CD4-positive, alpha-beta T cell (primary cell): ENCODE results near the gene ELF2. TPM values are rescaled to one million over a fixed set of nuclear protein-coding genes. Genes with fewer than 3 reads are reported as not detected.
A peak's percentile ranks its signal among the peaks of the same experiment; 100 is the strongest.

Source experiments
- ATAC-seq: fragments of 200-7000 bp; cut with Tn5 transposase; one replicate; pipeline ENCODE4 v1.10.0; 2022; ENCODE audit warnings: mild to moderate bottlenecking; ENCODE audit not compliant: poor library complexity
- CTCF ChIA-PET: fragments of 350-600 bp; sonication (Branson Sonifier 250); formaldehyde crosslinking; loops from one replicate; lab custom pipeline; 2021; ENCODE audit warnings: antibody characterized with exemption, inconsistent platforms; lab: Charles Lee
- POLR2A ChIA-PET: fragments of 350-600 bp; sonication (Branson Sonifier 250); formaldehyde crosslinking; loops from one replicate; lab custom pipeline; 2021; ENCODE audit warnings: antibody characterized with exemption, inconsistent platforms; lab: Charles Lee
- DNase-seq, 14 experiments: peaks; one replicate each; pipeline ENCODE4 v3.0.0-alpha.2; 2013 to 2020; ENCODE audit warnings: mixed read lengths in 2 of 14
- H3K27ac ChIP-seq, 2 donors: one replicate each; pipeline versions ENCODE4 v1.5.1 to v1.7.0; 2013; ENCODE audit warnings: low read length in 2 of 2, low read depth in 1 of 2, mild to moderate bottlenecking in 1 of 2
- H3K27me3 ChIP-seq, 2 experiments: 1 replicate in 1 of 2; 2 replicates in 1 of 2; pipeline versions ENCODE4 v1.6.1 to v1.7.0; 2013; ENCODE audit warnings: low read length in 2 of 2, control low read depth in 1 of 2, mild to moderate bottlenecking in 1 of 2, moderate library complexity in 1 of 2; ENCODE audit not compliant: insufficient read depth in 2 of 2, control insufficient read depth in 1 of 2
- H3K36me3 ChIP-seq: one replicate; pipeline ENCODE4 v1.6.1; 2013; ENCODE audit warnings: low read length, control low read depth; ENCODE audit not compliant: insufficient read depth
- H3K4me1 ChIP-seq: one replicate; pipeline ENCODE4 v1.6.1; 2013; ENCODE audit warnings: low read length, control low read depth; ENCODE audit not compliant: insufficient read depth
- H3K4me3 ChIP-seq: one replicate; pipeline ENCODE4 v1.5.1; 2013; ENCODE audit warnings: mild to moderate bottlenecking, low read length, moderate library complexity
- H3K9me3 ChIP-seq, 2 experiments: 1 replicate in 1 of 2; 2 replicates in 1 of 2; pipeline versions ENCODE4 v1.6.1 to v1.7.0; 2013; ENCODE audit warnings: low read length in 2 of 2, mild to moderate bottlenecking in 2 of 2, control low read depth in 1 of 2, moderate library complexity in 1 of 2; ENCODE audit not compliant: control insufficient read depth in 1 of 2, insufficient read depth in 1 of 2
- H3K27ac Mint-ChIP-seq: one replicate; pipeline ENCODE4 v1.8.0; 2020; ENCODE audit warnings: mixed read lengths
- H3K27me3 Mint-ChIP-seq: one replicate; pipeline ENCODE4 v1.8.0; 2021; ENCODE audit warnings: mixed read lengths
- H3K36me3 Mint-ChIP-seq: one replicate; pipeline ENCODE4 v1.8.0; 2021; ENCODE audit warnings: low read depth, mixed read lengths
- H3K4me1 Mint-ChIP-seq: one replicate; pipeline ENCODE4 v1.8.0; 2021; ENCODE audit warnings: low read depth, mixed read lengths
- H3K4me3 Mint-ChIP-seq: one replicate; pipeline ENCODE4 v1.8.0; 2020; ENCODE audit warnings: mild to moderate bottlenecking, mixed read lengths
- H3K9me3 Mint-ChIP-seq: one replicate; pipeline ENCODE4 v1.8.0; 2020; ENCODE audit warnings: mixed read lengths
- CTCF ChIP-seq: fragments of 200-600 bp; IDR thresholded peaks from one replicate; pipeline ENCODE4 v1.8.0; 2022; ENCODE audit warnings: antibody characterized with exemption, mild to moderate bottlenecking
- intact Hi-C, 2 experiments: fragments of 100-400 bp; cut with DNase I in 1 of 2; cut with micrococcal nuclease in 1 of 2; formaldehyde crosslinking; loops; one replicate each; pipeline versions ENCODE4 v1.15.1 to v1.9.0; 2023 to 2025; cut with DNase I, micrococcal nuclease
- total RNA-seq, 174 experiments: library from RNA in 2 of 174; stranded (reverse) in 2 of 174; gene quantifications; one replicate each; pipeline ENCODE4 v1.2.3 and lab custom pipeline; 2021 to 2026

Gene ELF2
- total RNA-seq, 2 experiments from 2014 or later = 83.3 to 84.1 TPM

- no peak overlapping the region for H3K27ac ChIP-seq
- H3K27me3 ChIP-seq = no peaks in the 10 kb centered on the region
- DNase-seq = no peak
Observed at GRCh38 chr4:139142980-139143379, 34.0 kb downstream of the ELF2 start.

GRCh38 chr4:139142087-139142486 lies 34.9 kb downstream of the ELF2 start:
- no peak for DNase-seq
- peaks cover 30% of the 10 kb centered on the region for H3K4me1 Mint-ChIP-seq
- no peak for ATAC-seq
- Histone ChIP-seq H3K4me1 (peaks cover 15% of the 10 kb centered on the region), H3K4me3 (no peak overlapping the region), H3K36me3 (no peaks in the 10 kb centered on the region), H3K27me3 (no peaks in the 10 kb centered on the region), H3K27ac (no peak overlapping the region), H3K9me3 (no peaks in the 10 kb centered on the region)
- no peaks in the 10 kb centered on the region for H3K27me3 Mint-ChIP-seq
- no peak overlapping the region for H3K4me3 Mint-ChIP-seq
- no peaks in the 10 kb centered on the region for H3K9me3 Mint-ChIP-seq
- CTCF ChIA-PET = no interaction called here
- peaks cover 10% of the 10 kb centered on the region for H3K36me3 Mint-ChIP-seq
- H3K27ac Mint-ChIP-seq = no peak overlapping the region
- POLR2A ChIA-PET = no interaction called here
- TF ChIP-seq CTCF = no peak
- intact Hi-C loops = loop anchor here in 1 of 2 experiments (5.0 kb wide), 1 partner anchor 35 kb away; the partner anchor contains the start of gene ELF2

More at GRCh38 chr4:139142980-139143379, 34.0 kb downstream of the ELF2 start:
- peaks cover under 1% of the 10 kb centered on the region for H3K36me3 Mint-ChIP-seq
- Histone ChIP-seq H3K9me3 (no peaks in the 10 kb centered on the region), H3K4me3 (no peak overlapping the region), H3K4me1 (peaks cover 15% of the 10 kb centered on the region), H3K36me3 (no peaks in the 10 kb centered on the region)
- H3K9me3 Mint-ChIP-seq = no peaks in the 10 kb centered on the region
- CTCF ChIA-PET = no interaction called here
- intact Hi-C loops = loop anchor here in 1 of 2 experiments (5.0 kb wide), 1 partner anchor 34 kb away; the partner anchor contains the start of gene ELF2
- no peak overlapping the region for H3K27ac Mint-ChIP-seq
- ATAC-seq = no peak
- no peak for TF ChIP-seq CTCF
- POLR2A ChIA-PET = no interaction called here
- H3K4me1 Mint-ChIP-seq = peaks cover 30% of the 10 kb centered on the region
- H3K27me3 Mint-ChIP-seq = no peaks in the 10 kb centered on the region
- H3K4me3 Mint-ChIP-seq = no peak overlapping the region

DNA sequence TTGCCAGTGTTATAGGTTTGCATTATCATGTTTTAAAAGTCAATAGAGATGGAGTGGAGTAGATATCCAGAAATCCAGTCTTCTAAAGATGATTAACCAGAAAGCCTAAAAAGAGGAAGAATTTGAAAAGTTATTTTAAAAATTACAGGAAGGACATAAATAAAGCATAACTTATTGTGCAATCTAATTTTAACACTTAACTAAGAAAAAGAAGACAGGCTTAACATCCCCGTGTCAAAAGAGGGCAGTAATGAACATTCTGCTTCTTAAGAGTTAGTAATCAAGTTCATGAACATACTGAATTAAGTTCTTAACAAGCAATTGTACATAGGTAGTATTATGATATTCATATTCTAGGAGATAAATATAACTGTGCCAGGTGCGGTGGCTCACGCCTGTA lies 39.3 kb downstream of the ELF2 start:
- DNase-seq = peak in 1 of 14 experiments; percentile 1
- Histone ChIP-seq H3K27ac (no peak overlapping the region), H3K27me3 (no peaks in the 10 kb centered on the region), H3K9me3 (no peaks in the 10 kb centered on the region), H3K4me3 (no peak overlapping the region), H3K4me1 (no peaks in the 10 kb centered on the region), H3K36me3 (no peaks in the 10 kb centered on the region)
- H3K4me1 Mint-ChIP-seq = peaks cover 9% of the 10 kb centered on the region
- no peak for TF ChIP-seq CTCF
- no peaks in the 10 kb centered on the region for H3K27me3 Mint-ChIP-seq
- no peak overlapping the region for H3K4me3 Mint-ChIP-seq
- POLR2A ChIA-PET = no interaction called here
- no peaks in the 10 kb centered on the region for H3K9me3 Mint-ChIP-seq
- H3K27ac Mint-ChIP-seq = no peak overlapping the region
- CTCF ChIA-PET = interaction anchor here (0.5 kb wide), 1 partner anchor 10 kb away, joined by 4 read pairs; no protein-coding TSS in a partner anchor
- no peak for ATAC-seq
- peaks cover 15% of the 10 kb centered on the region for H3K36me3 Mint-ChIP-seq
- intact Hi-C loops = no loop called here
